NCI-H128 (cell line): ENCODE measurements around the gene ZNF469.

Source experiments
- DNase-seq: peaks from one replicate; lab custom pipeline; 2025; ENCODE audit not compliant: unreplicated experiment; lab: John Stamatoyannopoulos, UW

Gene ZNF469

DNA sequence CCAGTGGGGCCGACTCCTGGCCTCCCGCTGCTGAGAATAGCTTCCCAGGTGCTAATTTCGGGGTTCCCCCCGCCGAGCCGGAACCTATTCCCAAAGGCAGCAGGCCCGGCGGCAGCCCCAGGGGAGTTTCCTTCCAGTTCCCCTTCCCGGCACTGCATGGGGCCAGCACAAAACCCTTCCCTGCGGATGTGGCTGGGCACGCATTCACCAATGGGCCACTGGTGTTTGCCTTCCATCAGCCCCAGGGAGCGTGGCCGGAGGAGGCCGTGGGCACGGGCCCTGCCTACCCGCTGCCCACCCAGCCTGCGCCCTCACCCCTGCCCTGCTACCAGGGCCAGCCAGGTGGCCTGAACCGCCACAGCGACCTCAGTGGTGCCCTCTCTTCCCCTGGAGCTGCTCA is 45.4 kb downstream of the ZNF469 start:
- no peak for DNase-seq

GRCh38 chr16:88428616-88429386 is 46.0 kb downstream of the ZNF469 start:
- DNase-seq = no peak

DNA sequence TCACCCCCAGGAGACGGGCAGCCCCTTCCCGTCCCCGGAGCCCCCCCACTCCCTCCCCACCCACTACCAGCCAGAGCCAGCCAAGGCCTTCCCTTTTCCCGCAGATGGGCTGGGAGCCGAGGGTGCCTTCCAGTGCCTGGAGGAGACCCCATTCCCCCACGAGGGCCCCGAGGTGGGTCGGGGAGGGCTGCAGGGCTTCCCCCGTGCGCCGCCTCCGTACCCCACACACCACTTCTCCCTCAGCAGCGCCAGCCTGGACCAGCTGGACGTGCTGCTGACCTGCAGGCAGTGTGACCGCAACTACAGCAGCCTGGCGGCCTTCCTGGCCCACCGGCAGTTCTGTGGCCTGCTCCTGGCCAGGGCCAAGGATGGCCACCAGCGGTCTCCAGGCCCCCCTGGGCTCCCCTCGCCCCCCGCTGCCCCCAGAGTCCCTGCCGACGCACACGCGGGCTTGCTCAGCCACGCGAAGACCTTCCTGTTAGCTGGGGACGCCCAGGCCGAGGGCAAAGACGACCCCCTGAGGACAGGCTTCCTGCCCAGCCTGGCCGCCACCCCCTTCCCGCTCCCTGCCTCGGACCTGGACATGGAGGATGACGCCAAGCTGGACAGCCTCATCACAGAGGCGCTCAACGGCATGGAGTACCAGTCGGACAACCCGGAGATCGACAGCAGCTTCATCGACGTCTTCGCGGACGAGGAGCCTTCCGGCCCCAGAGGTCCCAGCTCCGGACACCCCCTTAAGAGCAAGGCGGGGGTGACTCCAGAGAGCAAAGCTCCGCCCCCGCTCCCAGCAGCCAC is 46.8 kb downstream of the ZNF469 start:
- no peak for DNase-seq

GRCh38 chr16:88430185-88430523 is 47.4 kb downstream of the ZNF469 start:
- no peak for DNase-seq

DNA sequence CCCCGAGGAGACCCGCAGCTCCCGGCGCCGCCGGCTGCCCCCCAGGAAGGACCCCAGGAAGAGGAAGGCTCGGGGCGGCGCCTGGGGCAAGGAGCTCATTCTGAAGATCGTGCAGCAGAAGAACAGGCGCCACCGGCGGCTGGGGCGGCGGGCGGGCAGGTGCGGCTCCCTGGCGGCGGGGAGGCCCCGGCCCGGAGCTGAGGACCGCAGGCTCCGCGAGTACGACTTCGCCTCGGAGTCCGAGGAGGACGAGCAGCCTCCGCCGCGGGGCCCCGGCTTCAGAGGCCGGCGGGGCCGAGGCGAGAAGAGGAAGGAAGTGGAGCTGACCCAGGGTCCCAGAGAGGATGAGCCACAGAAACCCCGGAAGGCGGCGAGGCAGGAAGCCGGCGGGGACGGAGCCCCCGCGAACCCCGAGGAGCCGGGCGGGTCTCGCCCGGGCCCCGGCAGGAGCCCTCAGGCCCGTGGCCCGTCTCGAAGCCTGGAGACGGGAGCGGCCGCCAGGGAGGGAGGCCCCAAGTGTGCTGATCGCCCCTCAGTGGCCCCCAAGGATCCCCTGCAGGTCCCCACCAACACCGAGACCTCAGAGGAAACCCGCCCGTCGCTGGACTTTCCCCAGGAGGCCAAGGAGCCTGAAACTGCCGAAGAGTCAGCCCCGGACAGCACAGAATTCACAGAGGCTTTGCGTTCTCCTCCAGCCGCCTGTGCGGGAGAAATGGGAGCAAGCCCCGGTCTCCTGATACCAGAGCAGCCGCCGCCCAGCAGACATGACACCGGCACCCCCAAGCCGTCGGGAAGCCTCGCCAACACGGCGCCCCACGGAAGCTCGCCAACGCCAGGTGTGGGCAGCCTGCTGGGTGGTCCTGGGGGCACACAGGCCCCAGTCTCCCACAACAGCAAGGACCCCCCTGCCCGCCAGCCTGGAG is 48.0 kb downstream of the ZNF469 start:
- DNase-seq = no peak

GRCh38 chr16:88431651-88432050 is 48.9 kb downstream of the ZNF469 start:
- no peak for DNase-seq

DNA sequence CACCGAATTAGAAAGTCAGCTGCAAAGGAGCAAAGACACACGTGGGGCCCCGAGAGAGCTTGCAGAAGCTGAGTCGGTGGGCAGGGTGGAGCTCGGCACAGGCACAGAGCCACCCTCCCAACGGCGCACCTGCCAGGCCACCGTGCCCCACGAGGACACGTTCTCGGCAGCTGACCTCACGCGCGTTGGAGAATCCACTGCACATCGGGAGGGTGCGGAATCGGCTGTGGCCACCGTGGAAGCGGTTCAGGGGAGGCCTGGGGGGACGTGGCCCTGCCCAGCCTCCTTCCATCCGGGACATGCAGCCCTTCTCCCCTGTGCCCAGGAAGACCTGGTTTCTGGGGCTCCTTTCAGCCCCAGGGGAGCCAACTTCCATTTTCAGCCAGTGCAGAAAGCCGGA is 49.4 kb downstream of the ZNF469 start:
- no peak for DNase-seq
